Measurements from ENCODE around the gene PHF21A. TPM values are rescaled to one million over a fixed set of nuclear protein-coding genes. Genes with fewer than 3 reads are reported as not detected.
"Not testable (repeated sequence)": the region's sequence is repeated elsewhere in the genome, so short reads cannot be mapped to it uniquely, and the experiment has no call there.

The PHF21A gene
- total and polyA plus RNA-seq, 2 donors (not counting 3 experiments of a cell fraction or from before 2014, with no cell fraction given) = 14.1 to 30.5 TPM

GRCh38 chr11:45901626-45902025, 219.6 kb downstream of the PHF21A start:
- Histone ChIP-seq H3K4me2 (ENCODE audit: insufficient read depth, low read length) (no peak overlapping the region), H3K9me3 (replicated peaks; ENCODE audit: control insufficient read depth, insufficient read depth, low read length) (no peaks in the 10 kb centered on the region), H3K9me1 (replicated peaks; ENCODE audit: control insufficient read depth, extremely low read depth, insufficient read depth, low read length) (no peaks in the 10 kb centered on the region), H3K79me2 (ENCODE audit: control insufficient read depth, insufficient read depth, low read length) (no peaks in the 10 kb centered on the region), H2AFZ (ENCODE audit: low read depth, low read length) (no peak overlapping the region), H3K27me3 (ENCODE audit: control insufficient read depth in 2 of 2, insufficient read depth in 2 of 2, low read length in 2 of 2) (peaks cover 4 to 9% of the 10 kb centered on the region in 2 experiments), H3K9ac (replicated peaks; ENCODE audit: extremely low read depth, insufficient read depth, low read length) (no peak overlapping the region), H3K27ac (ENCODE audit: insufficient read depth, low read depth, low read length) (no peak overlapping the region), H4K20me1 (replicated peaks; ENCODE audit: control insufficient read depth, extremely low read depth, insufficient read depth, low read length) (no peaks in the 10 kb centered on the region), H3K4me3 (replicated peaks in 1 of 3; ENCODE audit: insufficient read depth in 1 of 3, low read depth in 1 of 3, low read length in 3 of 3) (no peak overlapping the region), H3K4me1 (ENCODE audit: control insufficient read depth, extremely low read depth, insufficient read depth, low read length) (peaks cover 10% of the 10 kb centered on the region), H3K36me3 (ENCODE audit: control insufficient read depth in 2 of 2, extremely low read depth in 1 of 2, insufficient read depth in 2 of 2, low read length in 2 of 2) (no peaks in the 10 kb centered on the region)
- BruUV-seq (replicated peaks) = no TSS peak
- TF ChIP-seq JUN (IDR thresholded peaks at IDR 0.05; ENCODE audit: borderline replicate concordance, insufficient read depth, insufficient read length, low read depth) = no peak
- DNase-seq (ENCODE audit: low read depth, low spot score) (no peak), FAIRE-seq (no peak)
- dilution Hi-C loops (cut with MboI; ENCODE audit: extremely low pct_ligation_motif_present, low sequenced_read_pairs) = no loop called here
- CTCF ChIA-PET = no interaction called here
- intact Hi-C loops (cut with micrococcal nuclease) = no loop called here
- POLR2A ChIA-PET = no interaction called here

GRCh38 chr11:45900916-45901617, 220.2 kb downstream of the PHF21A start:
- no peaks in the 10 kb centered on the region for H4K20me1 ChIP-seq (replicated peaks; ENCODE audit: control insufficient read depth, extremely low read depth, insufficient read depth, low read length)
- no TSS peak for BruUV-seq (replicated peaks)
- H3K9ac ChIP-seq (replicated peaks; ENCODE audit: extremely low read depth, insufficient read depth, low read length) = no peak overlapping the region
- DNase-seq (ENCODE audit: low read depth, low spot score) (no peak), FAIRE-seq (no peak)
- H3K27me3 ChIP-seq (ENCODE audit: control insufficient read depth in 2 of 2, insufficient read depth in 2 of 2, low read length in 2 of 2) = peaks cover 4 to 9% of the 10 kb centered on the region in 2 experiments
- CTCF ChIA-PET = no interaction called here
- no peaks in the 10 kb centered on the region for H3K36me3 ChIP-seq (ENCODE audit: control insufficient read depth in 2 of 2, extremely low read depth in 1 of 2, insufficient read depth in 2 of 2, low read length in 2 of 2)
- dilution Hi-C loops (cut with MboI; ENCODE audit: extremely low pct_ligation_motif_present, low sequenced_read_pairs) = no loop called here
- no peak overlapping the region for H2AFZ ChIP-seq (ENCODE audit: low read depth, low read length)
- no peaks in the 10 kb centered on the region for H3K9me1 ChIP-seq (replicated peaks; ENCODE audit: control insufficient read depth, extremely low read depth, insufficient read depth, low read length)
- TF ChIP-seq MYC (IDR thresholded peaks at IDR 0.05; ENCODE audit: low read depth, low read length) (no peak), POLR2A (IDR thresholded peaks at IDR 0.05; ENCODE audit: low read depth, low read length) (no peak), FOS (IDR thresholded peaks at IDR 0.05; ENCODE audit: borderline replicate concordance, insufficient read depth, low read length) (no peak)
- H3K4me1 ChIP-seq (ENCODE audit: control insufficient read depth, extremely low read depth, insufficient read depth, low read length) = peaks cover 10% of the 10 kb centered on the region
- no peaks in the 10 kb centered on the region for H3K79me2 ChIP-seq (ENCODE audit: control insufficient read depth, insufficient read depth, low read length)
- H3K4me3 ChIP-seq (replicated peaks in 1 of 3; ENCODE audit: insufficient read depth in 1 of 3, low read depth in 1 of 3, low read length in 3 of 3) = no peak overlapping the region
- POLR2A ChIA-PET = no interaction called here
- intact Hi-C loops (cut with micrococcal nuclease) = no loop called here
- no peaks in the 10 kb centered on the region for H3K9me3 ChIP-seq (replicated peaks; ENCODE audit: control insufficient read depth, insufficient read depth, low read length)
- H3K4me2 ChIP-seq (ENCODE audit: insufficient read depth, low read length) = no peak overlapping the region
- H3K27ac ChIP-seq (ENCODE audit: insufficient read depth, low read depth, low read length) = no peak overlapping the region

GRCh38 chr11:45900175-45900800, 221.0 kb downstream of the PHF21A start:
- H4K20me1 ChIP-seq (replicated peaks; ENCODE audit: control insufficient read depth, extremely low read depth, insufficient read depth, low read length); H3K79me2 ChIP-seq (ENCODE audit: control insufficient read depth, insufficient read depth, low read length); H3K27ac ChIP-seq (ENCODE audit: insufficient read depth, low read depth, low read length); H3K9me1 ChIP-seq (replicated peaks; ENCODE audit: control insufficient read depth, extremely low read depth, insufficient read depth, low read length); DNase-seq (ENCODE audit: low read depth, low spot score); BruUV-seq (replicated peaks); CTCF ChIA-PET; FAIRE-seq; POLR2A ChIA-PET; H3K9me3 ChIP-seq (replicated peaks; ENCODE audit: control insufficient read depth, insufficient read depth, low read length); H3K36me3 ChIP-seq (ENCODE audit: control insufficient read depth in 2 of 2, extremely low read depth in 1 of 2, insufficient read depth in 2 of 2, low read length in 2 of 2); H3K27me3 ChIP-seq (ENCODE audit: control insufficient read depth in 2 of 2, insufficient read depth in 2 of 2, low read length in 2 of 2); intact Hi-C loops (cut with micrococcal nuclease); dilution Hi-C loops (cut with MboI; ENCODE audit: extremely low pct_ligation_motif_present, low sequenced_read_pairs): not testable (repeated sequence)
- Histone ChIP-seq H2AFZ (ENCODE audit: low read depth, low read length) (peak overlapping the region; percentile 68), H3K4me2 (ENCODE audit: insufficient read depth, low read length) (peak overlapping the region; percentile 67), H3K4me1 (ENCODE audit: control insufficient read depth, extremely low read depth, insufficient read depth, low read length) (peaks cover 10% of the 10 kb centered on the region), H3K9ac (replicated peaks; ENCODE audit: extremely low read depth, insufficient read depth, low read length) (peak overlapping the region; percentile 41), H3K4me3 (replicated peaks in 1 of 3; ENCODE audit: insufficient read depth in 1 of 3, low read depth in 1 of 3, low read length in 3 of 3) (peak overlapping the region; percentile 35 to 45 (median 40))

Measured in endothelial cell of umbilical vein (primary cell).